IPS DF 6.9 (cell line): ENCODE measurements around the gene CIDEB.

Experiments
- DNase-seq: peaks from one replicate; pipeline ENCODE4 v3.0.0-alpha.2; 2013; ENCODE audit warnings: low read depth, low spot score
- H3K27ac ChIP-seq: one replicate; pipeline ENCODE4 v1.5.1; 2013; ENCODE audit warnings: low read length, control low read depth
- H3K27me3 ChIP-seq: 2 replicates; pipeline ENCODE4 v1.6.1; 2013; ENCODE audit warnings: mild to moderate bottlenecking, low read length; ENCODE audit not compliant: control insufficient read depth, insufficient read depth
- H3K36me3 ChIP-seq: 2 replicates; pipeline ENCODE4 v1.6.1; 2013; ENCODE audit warnings: low read length; ENCODE audit not compliant: control insufficient read depth, insufficient read depth
- H3K4me1 ChIP-seq: 2 replicates; pipeline ENCODE4 v1.6.1; 2013; ENCODE audit warnings: low read length; ENCODE audit not compliant: control insufficient read depth, insufficient read depth
- H3K4me3 ChIP-seq: 2 replicates; pipeline ENCODE4 v1.5.1; 2013; ENCODE audit warnings: mild to moderate bottlenecking, low read length
- H3K9me3 ChIP-seq: 2 replicates; pipeline ENCODE4 v1.6.1; 2013; ENCODE audit warnings: low read length, inconsistent platforms; ENCODE audit not compliant: control insufficient read depth, insufficient read depth
- WGBS: extraction: QIAGEN DNeasy Blood & Tissue Kit; methylation state at CpG from one replicate; pipeline ENCODE4 v1.1.7; 2013; ENCODE audit warnings: mixed read lengths, missing lambda C conversion rate; ENCODE audit not compliant: insufficient read length, insufficient coverage; 5-methylcytosine and 5-hydroxymethylcytosine counted together

Gene CIDEB

DNA sequence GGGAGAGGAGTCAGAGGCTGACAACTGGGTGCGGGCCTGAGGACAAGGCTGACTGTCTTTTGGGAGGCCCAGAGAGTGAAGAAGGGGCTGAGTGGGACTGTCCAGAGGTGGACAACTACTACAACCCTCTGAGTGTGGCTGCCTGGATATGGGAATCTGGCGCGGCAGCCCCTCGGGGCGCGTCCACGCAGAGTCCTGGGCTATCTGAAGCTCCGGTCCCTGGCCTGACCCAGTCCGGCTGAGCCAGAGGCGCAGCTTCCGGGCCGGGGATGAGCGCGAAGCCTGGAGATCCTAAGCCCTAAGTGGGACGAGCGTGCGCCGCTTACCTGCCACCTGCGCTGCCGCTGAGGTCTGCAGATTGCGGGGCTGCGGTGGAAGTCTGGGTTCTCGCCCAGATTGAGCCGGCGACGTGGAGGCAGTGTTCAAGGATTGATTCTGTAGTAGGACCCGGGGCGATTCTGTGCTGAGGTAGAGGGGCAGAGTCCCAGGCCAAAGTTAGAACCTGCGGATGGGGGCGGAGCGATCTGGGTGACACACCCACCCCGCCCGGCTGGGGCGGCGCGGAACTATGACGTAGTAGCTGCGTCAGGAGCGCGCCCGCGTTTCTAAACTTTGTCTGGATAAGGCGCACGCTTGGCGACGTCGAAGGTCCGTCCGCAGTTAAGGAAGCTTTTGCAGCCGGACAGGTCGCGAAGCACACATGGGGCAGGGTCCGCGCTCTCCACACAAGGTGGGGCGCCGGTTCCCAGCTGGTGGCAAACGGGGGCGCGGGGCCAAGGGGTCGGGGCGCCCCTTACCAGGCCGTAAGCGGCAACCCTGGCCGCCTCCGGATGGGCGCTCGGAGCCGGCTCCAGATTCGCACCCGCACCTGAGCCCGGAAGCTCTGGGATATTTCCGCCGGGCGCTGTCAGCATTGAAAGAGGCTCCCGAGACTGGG, 8.3 kb downstream of the CIDEB start, which contains the start of the genes DHRS1 and NOP9:
Gene DHRS1 (minus strand): TSS at position 526 of the 937 bp plus-strand sequence. CDS start 674 bp downstream, outside the sequence.
Gene NOP9 (plus strand): TSS at position 596 of the 937 bp plus-strand sequence. CDS start 105 bp downstream, at position 701.
- no peaks in the 10 kb centered on the region for H3K27me3 ChIP-seq
- no peaks in the 10 kb centered on the region for H3K4me1 ChIP-seq
- H3K36me3 ChIP-seq: peaks cover 20% of the 10 kb centered on the region
- H3K9me3 ChIP-seq: no peaks in the 10 kb centered on the region
- no peak within 1 kb of the TSS for H3K27ac ChIP-seq
- H3K4me3 ChIP-seq: peak within 1 kb of the TSS; percentile 81
- no peak for DNase-seq
- no CpG with 5 or more reads among the region's 75 CpGs for WGBS

DNA sequence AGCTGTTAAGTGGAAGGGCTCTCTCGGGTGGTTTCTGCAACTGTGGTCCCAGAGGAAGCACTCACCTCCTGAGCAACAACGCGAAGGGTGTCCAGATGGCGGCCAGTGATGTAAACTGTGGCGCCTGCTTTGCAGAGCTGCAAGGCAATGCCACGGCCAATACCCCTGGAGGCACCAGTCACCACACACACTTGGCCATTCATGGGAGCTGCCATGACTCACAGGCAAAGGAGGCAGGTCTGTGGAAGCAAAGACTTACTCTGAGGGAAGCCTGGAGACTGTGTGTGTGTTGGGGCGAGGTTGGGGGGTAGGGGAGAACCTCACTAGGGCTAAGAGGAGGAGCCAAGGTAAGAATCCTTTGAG, 8.9 kb downstream of the CIDEB start:
- peaks cover 13% of the 10 kb centered on the region for H3K36me3 ChIP-seq
- H3K4me3 ChIP-seq: peak overlapping the region; percentile 81; the same call in 1 of the 2 replicates
- no peaks in the 10 kb centered on the region for H3K27me3 ChIP-seq
- no peak overlapping the region for H3K27ac ChIP-seq
- no peaks in the 10 kb centered on the region for H3K9me3 ChIP-seq
- DNase-seq: no peak
- no CpG with 5 or more reads among the region's 7 CpGs for WGBS
- no peaks in the 10 kb centered on the region for H3K4me1 ChIP-seq

DNA sequence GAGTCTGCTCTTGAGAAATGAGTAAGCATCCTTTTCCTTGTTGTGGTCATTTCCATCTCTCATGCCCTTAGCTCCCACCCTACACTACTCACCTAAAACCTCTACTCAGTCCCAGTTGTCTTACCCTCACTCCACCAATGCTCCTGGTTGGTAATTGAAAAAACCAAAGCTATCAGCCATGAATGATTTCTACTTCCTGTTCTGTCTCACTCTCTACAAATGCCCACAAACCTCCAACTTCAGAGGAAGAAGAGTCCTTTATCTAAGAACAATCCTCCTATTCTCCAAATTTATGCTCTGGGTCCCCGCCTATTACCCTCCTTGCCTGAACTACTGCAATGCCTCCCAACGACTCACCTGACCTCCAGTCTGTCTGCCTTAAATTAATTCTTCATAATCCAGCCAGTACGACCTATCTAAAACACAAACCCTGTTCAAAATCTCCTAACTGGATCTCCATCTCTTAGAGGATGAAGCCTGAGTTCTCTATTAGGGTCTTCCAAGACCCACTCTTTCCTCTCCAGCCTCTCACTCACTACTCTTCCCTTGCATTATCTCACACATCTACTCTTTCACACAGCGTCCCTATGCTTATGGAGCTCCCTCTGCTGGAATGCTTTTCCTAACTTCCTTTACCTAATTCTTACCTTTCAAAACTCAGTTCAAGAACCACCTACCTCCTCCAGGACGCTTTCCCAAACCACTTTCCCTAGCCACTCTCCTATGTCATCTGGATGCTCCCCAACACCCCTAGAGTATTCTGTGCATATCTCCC, 10.4 kb downstream of the CIDEB start:
- Histone ChIP-seq H3K27me3 (no peaks in the 10 kb centered on the region), H3K4me3 (no peak overlapping the region), H3K36me3 (peaks cover 9% of the 10 kb centered on the region; the same call in 1 of the 2 replicates), H3K4me1 (no peaks in the 10 kb centered on the region), H3K9me3 (no peaks in the 10 kb centered on the region), H3K27ac (no peak overlapping the region)
- WGBS: no CpG with 5 or more reads among the region's 5 CpGs
- no peak for DNase-seq

DNA sequence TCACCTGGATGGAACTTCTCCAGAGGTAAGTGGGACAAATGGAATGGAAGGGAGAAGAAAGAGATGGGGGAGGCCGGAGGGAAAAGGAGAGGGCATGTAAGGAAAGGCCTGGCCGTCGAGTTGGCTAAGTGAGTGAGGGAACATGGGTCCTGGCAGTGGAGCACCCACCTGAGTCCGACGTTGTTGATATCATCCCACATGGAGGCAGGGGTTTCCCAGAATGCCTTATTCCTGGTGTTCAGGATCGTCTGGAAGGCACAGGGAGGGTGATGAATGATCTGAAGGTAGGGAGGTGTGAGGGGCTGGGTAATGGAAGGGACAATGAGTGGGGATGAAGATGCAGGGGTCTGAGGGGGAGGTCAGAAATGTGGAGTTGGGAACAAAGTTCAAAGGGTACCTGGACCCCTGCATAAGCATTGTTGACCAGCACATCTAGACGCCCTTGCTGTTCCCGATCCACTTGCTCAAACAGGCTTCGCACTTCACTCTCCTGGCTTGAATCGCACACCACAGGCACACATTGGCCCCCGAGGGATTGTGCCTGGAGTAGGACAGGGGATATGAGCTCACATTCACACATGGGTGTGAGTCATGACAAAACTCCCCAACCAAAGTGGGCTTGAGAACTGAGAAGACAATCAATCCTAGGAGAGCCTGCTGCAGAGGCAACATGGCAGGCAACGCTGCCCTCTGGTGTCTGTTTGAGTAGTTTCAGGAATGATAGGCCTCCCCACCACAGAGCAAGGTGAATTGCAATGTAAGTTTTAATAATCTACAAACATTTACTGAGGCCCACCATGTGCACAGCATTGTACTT, 11.2 kb downstream of the CIDEB start:
- no peaks in the 10 kb centered on the region for H3K4me1 ChIP-seq
- no CpG with 5 or more reads among the region's 12 CpGs for WGBS
- H3K27me3 ChIP-seq: no peaks in the 10 kb centered on the region
- no peaks in the 10 kb centered on the region for H3K9me3 ChIP-seq
- H3K4me3 ChIP-seq: no peak overlapping the region
- DNase-seq: no peak
- peaks cover 1% of the 10 kb centered on the region; the same call in 1 of the 2 replicates for H3K36me3 ChIP-seq
- no peak overlapping the region for H3K27ac ChIP-seq

DNA sequence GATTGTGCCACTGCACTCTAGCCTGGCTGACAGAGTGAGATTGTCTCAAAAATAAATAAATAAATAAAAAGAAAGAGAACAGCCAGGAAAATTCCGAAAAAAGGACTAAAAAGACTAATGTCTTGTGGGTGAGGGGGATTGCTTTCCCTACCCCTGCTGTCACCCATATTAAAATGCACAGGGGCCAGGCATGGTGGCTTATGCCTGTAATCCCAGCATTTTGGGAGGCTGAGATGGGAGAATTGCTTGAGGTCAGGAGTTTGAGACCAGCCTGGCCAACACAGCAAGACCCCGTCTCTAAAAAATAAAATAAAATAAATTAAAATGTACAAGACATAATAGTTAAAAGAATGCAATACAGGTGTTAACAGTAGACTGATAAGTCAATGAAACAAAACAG, 14.3 kb downstream of the CIDEB start:
- no CpG with 5 or more reads among the region's 2 CpGs for WGBS
- Histone ChIP-seq H3K27ac (no peak overlapping the region), H3K9me3 (no peaks in the 10 kb centered on the region), H3K27me3 (no peaks in the 10 kb centered on the region), H3K36me3 (0 out of 2 replicates have a peak, but pooled peaks cover 2% of the 10 kb centered on the region), H3K4me1 (no peaks in the 10 kb centered on the region), H3K4me3 (no peak overlapping the region)
- DNase-seq: no peak

DNA sequence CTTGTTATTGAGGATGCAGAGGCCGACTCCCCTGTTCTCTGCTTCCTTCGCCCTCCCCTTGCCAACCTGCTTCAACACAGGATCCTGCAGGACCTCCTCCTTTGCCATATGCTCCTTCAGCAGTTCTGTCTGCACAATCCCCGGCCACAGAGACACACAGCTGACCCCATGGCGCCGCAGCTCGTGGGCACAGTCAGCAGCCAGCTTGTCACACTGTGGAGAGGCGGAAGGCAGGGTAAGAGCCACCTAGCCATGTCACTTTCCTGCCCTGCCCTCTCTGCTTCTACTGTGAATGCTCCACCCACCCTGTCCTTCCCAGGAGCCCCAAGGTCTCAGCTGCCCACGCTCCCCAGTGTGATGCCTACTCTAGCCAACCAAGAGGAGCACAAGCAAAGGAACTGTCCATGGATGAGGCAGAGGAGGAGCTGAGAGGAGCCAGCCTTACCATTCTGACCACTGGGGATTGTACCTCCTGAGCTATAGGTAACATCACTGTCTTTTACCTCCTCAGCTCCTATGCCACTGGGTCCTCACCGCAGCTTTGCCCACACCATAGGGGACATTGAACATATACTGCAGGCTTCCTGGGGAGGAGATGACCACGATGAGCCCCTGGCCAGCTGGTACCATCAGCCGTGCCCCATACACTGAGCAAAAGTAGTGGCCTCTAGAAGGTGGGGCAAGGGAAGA, 15.5 kb downstream of the CIDEB start:
- Histone ChIP-seq H3K36me3 (0 out of 2 replicates have a peak, but pooled peaks cover 2% of the 10 kb centered on the region), H3K4me1 (no peaks in the 10 kb centered on the region), H3K27ac (no peak overlapping the region), H3K27me3 (no peaks in the 10 kb centered on the region), H3K4me3 (no peak overlapping the region), H3K9me3 (no peaks in the 10 kb centered on the region)
- no peak for DNase-seq
- WGBS: no CpG with 5 or more reads among the region's 11 CpGs

DNA sequence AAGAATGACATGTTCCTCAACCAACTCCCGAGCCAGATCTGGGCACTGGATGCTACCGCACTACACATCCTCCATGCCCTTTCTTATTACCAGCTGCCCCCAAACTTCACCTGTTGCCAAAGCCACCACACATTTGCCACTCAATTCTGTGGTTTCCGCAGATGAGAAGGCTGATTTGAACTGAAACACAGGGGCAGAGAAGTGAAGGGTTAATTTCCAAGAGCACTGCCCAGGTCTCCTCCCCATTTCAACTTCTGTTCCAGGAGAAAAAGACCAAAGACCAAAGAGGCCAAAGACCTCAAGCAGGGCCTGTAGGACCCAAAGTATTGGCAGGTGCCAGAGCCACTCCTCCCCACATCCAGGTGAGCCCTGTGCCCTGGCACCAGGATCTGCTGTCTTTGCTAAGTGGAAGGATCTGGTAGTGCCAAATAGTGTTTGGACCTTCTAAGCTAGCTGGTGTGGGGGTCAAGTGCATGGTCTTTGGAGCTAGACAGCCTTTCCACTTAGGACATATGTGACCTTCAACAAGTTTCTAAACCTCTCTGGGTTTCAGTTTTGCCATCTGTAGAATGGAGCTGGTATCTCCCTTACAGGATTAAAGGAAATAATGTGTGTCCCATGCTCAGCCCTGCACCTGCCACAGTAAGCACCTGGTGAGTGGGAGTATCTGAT, 16.2 kb downstream of the CIDEB start:
- H3K4me3 ChIP-seq: no peak overlapping the region
- no CpG with 5 or more reads among the region's 3 CpGs for WGBS
- no peaks in the 10 kb centered on the region for H3K4me1 ChIP-seq
- H3K27me3 ChIP-seq: no peaks in the 10 kb centered on the region
- H3K9me3 ChIP-seq: no peaks in the 10 kb centered on the region
- 0 out of 2 replicates have a peak, but pooled peaks cover 2% of the 10 kb centered on the region for H3K36me3 ChIP-seq
- no peak overlapping the region for H3K27ac ChIP-seq
- DNase-seq: no peak

DNA sequence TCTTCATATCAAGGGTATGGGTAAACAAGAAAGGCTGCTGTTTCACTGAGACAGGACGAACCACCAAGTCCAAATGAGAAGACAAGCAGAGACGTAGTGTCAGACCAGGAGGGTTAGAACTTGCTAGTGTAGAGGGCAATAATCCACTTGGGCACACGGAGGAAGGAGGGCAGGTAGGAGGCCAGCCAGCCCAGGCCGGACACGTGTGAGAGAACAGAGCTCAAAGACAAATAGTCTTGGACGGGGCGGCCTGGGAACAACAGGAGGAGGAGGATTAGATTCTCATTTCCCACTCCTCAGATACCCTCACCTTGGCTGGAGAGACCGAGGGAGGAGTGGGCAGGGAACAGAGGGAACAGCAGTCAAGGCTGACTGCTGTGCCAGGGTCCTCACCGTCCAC, 17.0 kb downstream of the CIDEB start:
- H3K9me3 ChIP-seq: no peaks in the 10 kb centered on the region
- DNase-seq: no peak
- no peaks in the 10 kb centered on the region for H3K4me1 ChIP-seq
- H3K4me3 ChIP-seq: no peak overlapping the region
- H3K27me3 ChIP-seq: no peaks in the 10 kb centered on the region
- H3K36me3 ChIP-seq: 0 out of 2 replicates have a peak, but pooled peaks cover 2% of the 10 kb centered on the region
- H3K27ac ChIP-seq: no peak overlapping the region
- no CpG with 5 or more reads among the region's 9 CpGs for WGBS

DNA sequence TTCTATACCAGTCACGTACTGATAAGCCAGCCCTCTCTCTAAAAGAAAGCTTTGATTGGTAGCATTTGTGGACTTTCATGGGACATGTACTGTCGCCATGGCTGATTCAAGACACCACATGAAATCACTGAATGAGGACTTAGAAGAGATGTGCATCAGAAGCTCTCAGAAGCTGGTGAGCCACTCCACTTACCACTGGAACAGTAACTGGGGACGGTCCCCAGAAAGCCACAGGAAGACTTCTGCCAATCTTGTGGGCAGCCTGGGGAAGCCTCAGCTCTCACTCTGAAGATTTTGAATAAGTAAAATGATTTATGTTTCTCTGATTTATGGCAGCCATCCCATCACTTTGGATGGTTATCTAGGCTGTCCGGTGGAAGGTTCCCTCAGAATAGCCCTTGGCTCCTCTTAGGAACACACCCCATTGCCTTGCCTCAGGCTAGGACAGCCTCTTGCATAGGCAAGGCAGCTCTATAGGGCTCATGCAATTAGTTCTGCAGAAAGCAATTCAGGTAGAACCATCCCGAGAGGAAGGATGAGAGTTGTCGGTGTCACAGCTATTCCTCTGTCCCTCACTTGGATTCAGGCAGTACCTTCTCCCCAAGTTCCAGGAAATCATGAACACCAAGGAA, 18.0 kb downstream of the CIDEB start:
- no CpG with 5 or more reads among the region's 6 CpGs for WGBS
- Histone ChIP-seq H3K4me1 (no peaks in the 10 kb centered on the region), H3K27me3 (no peaks in the 10 kb centered on the region), H3K4me3 (no peak overlapping the region), H3K9me3 (no peaks in the 10 kb centered on the region), H3K27ac (no peak overlapping the region), H3K36me3 (0 out of 2 replicates have a peak, but pooled peaks cover 2% of the 10 kb centered on the region)
- DNase-seq: no peak
